22Rv1 (cell line): Measurements from ENCODE around the gene ACSS2.

ENCODE experiments used
- CTCF ChIP-seq: fragments of 450-650 bp; IDR thresholded peaks from 2 replicates; pipeline ENCODE4 v1.5.1; 2017; ENCODE audit warnings: mild to moderate bottlenecking
- ZFX ChIP-seq: fragments of 450-650 bp; IDR thresholded peaks from 2 replicates; pipeline ENCODE4 v1.6.1; 2017; ENCODE audit warnings: antibody characterized with exemption, borderline replicate concordance

DNA sequence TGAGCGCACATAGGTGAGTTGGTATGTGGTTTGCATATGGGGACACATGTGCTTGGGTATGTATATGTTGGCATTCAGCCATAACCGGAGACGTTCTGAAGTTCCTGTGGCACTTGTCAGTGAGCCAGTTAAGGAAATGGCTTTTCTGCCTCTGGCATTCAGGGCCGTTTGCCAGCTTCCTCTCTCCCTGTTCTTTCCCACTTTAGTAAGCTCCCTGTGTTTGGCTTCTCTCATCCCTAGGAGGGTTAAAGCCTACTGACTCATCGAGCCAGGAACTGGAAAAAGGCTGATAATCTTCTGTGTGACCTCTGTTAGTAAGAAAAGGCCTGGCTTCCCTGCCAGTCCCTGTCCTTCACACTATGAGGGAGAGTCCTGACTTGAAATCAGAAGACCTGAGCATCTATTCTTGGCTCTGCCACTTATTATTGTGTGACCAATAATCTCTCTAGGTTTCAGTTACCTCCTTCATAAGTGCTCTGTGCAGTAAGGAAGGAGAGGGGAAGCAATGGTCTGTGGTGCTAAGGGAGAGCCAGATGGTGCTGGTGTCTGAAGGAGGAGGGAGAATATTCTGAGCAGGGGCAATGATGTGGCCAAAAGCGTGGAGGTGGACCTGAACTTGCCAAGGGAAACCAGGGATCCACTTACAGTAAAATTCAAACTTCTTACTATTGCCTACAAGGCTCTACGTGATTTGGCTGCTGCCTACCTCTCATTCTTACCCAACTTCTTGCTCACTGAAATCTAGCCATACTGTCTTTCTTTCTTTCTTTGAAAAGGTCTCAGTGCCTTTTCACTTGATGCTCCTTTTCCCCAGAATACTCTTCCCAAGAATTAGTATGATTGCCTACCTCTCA is 31.4 kb downstream of the ACSS2 start:
- TF ChIP-seq CTCF (no peak), ZFX (no peak)
